K562 (cell line): ENCODE measurements around the gene ATP6V1F. TPM values are rescaled to one million over a fixed set of nuclear protein-coding genes. Genes with fewer than 3 reads are reported as not detected.

ENCODE experiments used
- ATAC-seq: fragments of 200-7000 bp; cut with Tn5 transposase; 3 replicates; pipeline ENCODE4 v1.9.1; 2020; ENCODE audit warnings: moderate library complexity
- BruUV-seq: library from RNA; stranded (reverse); fragments of 400-500 nt; replicated peaks from 2 replicates; lab custom pipeline; 2021; lab: Mats Ljungman, UMichigan
- CTCF ChIA-PET: fragments of 300-600 bp; formaldehyde crosslinking; extraction: SDS; loops from one replicate; lab custom pipeline; 2021; ENCODE audit warnings: low intra/inter-chr PET ratio; lab: Yijun Ruan, JAX
- POLR2A ChIA-PET: fragments of 300-600, 350-650 bp; sonication (Branson Sonifier 250); formaldehyde crosslinking; extraction: SDS; loops from one replicate; lab custom pipeline; 2021; ENCODE audit warnings: antibody characterized with exemption, inconsistent platforms; lab: Yijun Ruan, JAX
- DNase-seq, 4 experiments: peaks; one replicate each; pipeline versions ENCODE4 v3.0.0 to v3.0.0-alpha.2; 2011 to 2018; ENCODE audit warnings: low spot score in 3 of 4, mixed read lengths in 3 of 4; ENCODE audit errors: extremely low read depth in 1 of 4
- FAIRE-seq: peaks from 2 replicates; lab custom pipeline; 2011; peaks lifted over from hg19 to GRCh38; lab: Jason Lieb, UNC
- H2AFZ ChIP-seq: 2 replicates; pipeline ENCODE4 v1.6.0; 2011; ENCODE audit warnings: low read depth, low read length, control low read depth, inconsistent platforms
- H3K27ac ChIP-seq: fragments of 200-600 bp; 3 replicates; pipeline ENCODE4 v1.8.0; 2011; ENCODE audit warnings: low read depth, mild to moderate bottlenecking, control low read depth, inconsistent platforms, low read length, moderate library complexity, mixed read lengths; ENCODE audit errors: extremely low read depth
- H3K27me3 ChIP-seq, 2 experiments: fragments of 300-600 bp in 1 of 2; 2 replicates in 1 of 2; 3 replicates in 1 of 2; pipeline versions ENCODE4 v1.6.0 to v1.8.0; 2011; ENCODE audit warnings: inconsistent platforms in 2 of 2, low read length in 2 of 2, mild to moderate bottlenecking in 1 of 2, mixed read lengths in 1 of 2, moderate library complexity in 1 of 2; ENCODE audit not compliant: control insufficient read depth in 2 of 2, insufficient read depth in 2 of 2
- H3K36me3 ChIP-seq: fragments of 300-600 bp; 3 replicates; pipeline ENCODE4 v1.8.0; 2011; ENCODE audit warnings: mild to moderate bottlenecking, low read length, inconsistent platforms; ENCODE audit not compliant: control insufficient read depth, insufficient read depth
- H3K4me1 ChIP-seq, 2 experiments: fragments of 200-600 bp in 1 of 2; replicated peaks in 1 of 2; 2 replicates in 1 of 2; 3 replicates in 1 of 2; pipeline versions ENCODE4 v1.5.1 to v1.8.0; 2011; ENCODE audit warnings: inconsistent platforms in 2 of 2, low read length in 2 of 2, mild to moderate bottlenecking in 1 of 2, mixed read lengths in 1 of 2, moderate library complexity in 1 of 2; ENCODE audit not compliant: control insufficient read depth in 2 of 2, insufficient read depth in 2 of 2
- H3K4me2 ChIP-seq: 2 replicates; pipeline ENCODE4 v1.6.1; 2011; ENCODE audit warnings: low read length, control low read depth, inconsistent platforms, mixed read lengths; ENCODE audit not compliant: insufficient read depth
- H3K4me3 ChIP-seq: fragments of 200-600 bp; sonication (generic), shearing (Covaris generic); 2 replicates; pipeline ENCODE4 v1.5.1; 2016; ENCODE audit warnings: control low read depth, inconsistent platforms
- H3K79me2 ChIP-seq: fragments of 200-600 bp; 3 replicates; pipeline ENCODE4 v1.8.0; 2011; ENCODE audit warnings: low read length, inconsistent platforms; ENCODE audit not compliant: control insufficient read depth, insufficient read depth
- H3K9ac ChIP-seq, 2 experiments: 2 replicates each; pipeline versions ENCODE4 v1.6.0 to v1.6.1; 2011; ENCODE audit warnings: low read depth in 2 of 2, low read length in 2 of 2, control low read depth in 1 of 2, inconsistent platforms in 1 of 2, mild to moderate bottlenecking in 1 of 2, mixed read lengths in 1 of 2; ENCODE audit not compliant: insufficient read depth in 1 of 2
- H3K9me1 ChIP-seq: one replicate; pipeline ENCODE4 v1.6.0; 2011; ENCODE audit warnings: inconsistent platforms, mild to moderate bottlenecking, low read length, moderate library complexity; ENCODE audit not compliant: control insufficient read depth, insufficient read depth
- H3K9me3 ChIP-seq: replicated peaks from 2 replicates; pipeline ENCODE4 v1.5.1; 2011; ENCODE audit warnings: low read depth, low read length, inconsistent platforms; ENCODE audit not compliant: control insufficient read depth, insufficient read depth
- H4K20me1 ChIP-seq: replicated peaks from 2 replicates; pipeline ENCODE4 v1.6.1; 2011; ENCODE audit warnings: low read length, inconsistent platforms, mixed read lengths; ENCODE audit not compliant: control insufficient read depth, insufficient read depth
- FOXP1 ChIP-seq: sonication (generic); formaldehyde crosslinking; IDR thresholded peaks from 2 replicates; pipeline ENCODE4 v1.8.0; 2022; ENCODE audit warnings: mild to moderate bottlenecking, missing genetic modification reagents
- HDAC8 ChIP-seq: fragments of 450-650 bp; IDR thresholded peaks from 2 replicates; pipeline ENCODE4 v1.6.1; 2016; ENCODE audit warnings: mild to moderate bottlenecking, missing genetic modification characterization, moderate library complexity, missing compliant biosample characterization
- NFIC ChIP-seq: fragments of 450-650 bp; IDR thresholded peaks from 2 replicates; pipeline ENCODE4 v1.6.1; 2017; ENCODE audit warnings: mild to moderate bottlenecking, inconsistent platforms
- TFAP4 ChIP-seq: sonication (generic); formaldehyde crosslinking; IDR thresholded peaks from 2 replicates; pipeline ENCODE4 v1.8.0; 2022; ENCODE audit warnings: missing genetic modification reagents, mild to moderate bottlenecking, moderate library complexity, borderline replicate concordance
- ZNF436 ChIP-seq: fragments of 250-450, 450-650 bp; sonication (Bioruptor Pico); formaldehyde crosslinking; IDR thresholded peaks from 2 replicates; pipeline ENCODE4 v1.7.0; 2020; ENCODE audit warnings: mild to moderate bottlenecking
- WGBS: fragments of 100-300 bp; shearing (Covaris generic); methylation state at CpG from one replicate; pipeline ENCODE4 v1.1.6; 2016; ENCODE audit warnings: low coverage, mixed read lengths; ENCODE audit not compliant: insufficient coverage; ENCODE audit errors: missing lambda C conversion rate; 5-methylcytosine and 5-hydroxymethylcytosine counted together
- in situ Hi-C: fragments of 300-500 bp; cut with MboI; formaldehyde crosslinking; loops from 4 replicates; pipeline ENCODE4 v1.15.0; 2018; ENCODE audit warnings: inconsistent platforms, mixed read lengths
- intact Hi-C: fragments of 100-400 bp; cut with micrococcal nuclease; formaldehyde crosslinking; loops from 2 replicates; pipeline ENCODE4 v1.14.2; 2022
- polyA plus RNA-seq, 8 experiments: library from polyadenylated mRNA; depleted of rRNA in 4 of 8; stranded (reverse) in 5 of 8; unstranded in 3 of 8; fragments of >200 nt; fragmentation: Nextera tagmentation in 2 of 8; fragmentation: Illumina TruSeq in 1 of 8; extraction: Ambion mirVana in 2 of 8; extraction: Trizol in 1 of 8; gene quantifications; 2 replicates each; pipeline versions ENCODE4 v1.2.1 to v1.2.3, GENCODE V29; 2011 to 2014; ENCODE audit warnings: inconsistent platforms in 1 of 8, missing spikeins in 1 of 8
- total RNA-seq, 7 experiments: library from RNA; depleted of rRNA in 6 of 7; stranded (reverse); fragments of >200 nt in 6 of 7; fragmentation: Illumina TruSeq in 2 of 7; extraction: Trizol in 2 of 7; gene quantifications; 2 replicates each; pipeline versions ENCODE4 v1.2.1 to v1.2.3, GENCODE V29; 2011 to 2021; ENCODE audit warnings: low replicate concordance in 1 of 7

ATP6V1F gene
- total and polyA plus RNA-seq, 9 of the 15 experiments (the other 6 are each of a cell fraction or from before 2014, with no cell fraction given) = 206 to 1,123 (median 542) TPM

GRCh38 chr7:128867842-128868623 is 5.4 kb downstream of the ATP6V1F start:
- Histone ChIP-seq H3K79me2 (peaks cover 36% of the 10 kb centered on the region), H3K27me3 (no peaks in the 10 kb centered on the region), H4K20me1 (no peaks in the 10 kb centered on the region; the same call in 1 of the 2 replicates), H3K9me1 (no peaks in the 10 kb centered on the region), H3K36me3 (peaks cover 45% of the 10 kb centered on the region), H3K4me3 (no peak overlapping the region), H3K9ac (no peak overlapping the region), H3K9me3 (no peaks in the 10 kb centered on the region), H3K4me2 (no peak overlapping the region), H3K4me1 (peaks cover 0 to 28% of the 10 kb centered on the region in 2 experiments; a peak in 2 of 5 replicates), H2AFZ (no peak overlapping the region), H3K27ac (no peak overlapping the region)
- no peak for ATAC-seq
- TF ChIP-seq NFIC = peak; percentile 85
- no peak for TF ChIP-seq ZNF436 (CRISPR knock-in tag)
- 0 out of 2 replicates have a peak, but pooled peaks have one; percentile 15 for TF ChIP-seq TFAP4
- TF ChIP-seq FOXP1 (CRISPR knock-in tag) = no peak
- no peak for TF ChIP-seq HDAC8 (tag)
- ChIA-PET CTCF (no interaction called here), POLR2A (interaction anchor here (0.5 to 1.6 kb wide), 7 partner anchors 8 to 632 kb away, joined by 3 to 9 read pairs (median 4); no protein-coding TSS in a partner anchor)
- FAIRE-seq = no peak
- no peak for DNase-seq
- intact Hi-C loops (no loop called here), in situ Hi-C loops (no loop called here)
- WGBS = 88% methylated on average over 11 of the region's 11 CpGs
- BruUV-seq = no TSS peak
